AG08396 (cell line): ENCODE data around the gene SH2B3.
A peak's percentile ranks its signal among the peaks of the same experiment; 100 is the strongest.

ENCODE experiments used
- DNase-seq: peaks from one replicate; pipeline ENCODE4 v3.0.0; 2012; ENCODE audit warnings: low spot score, mixed read lengths

The SH2B3 gene

DNA sequence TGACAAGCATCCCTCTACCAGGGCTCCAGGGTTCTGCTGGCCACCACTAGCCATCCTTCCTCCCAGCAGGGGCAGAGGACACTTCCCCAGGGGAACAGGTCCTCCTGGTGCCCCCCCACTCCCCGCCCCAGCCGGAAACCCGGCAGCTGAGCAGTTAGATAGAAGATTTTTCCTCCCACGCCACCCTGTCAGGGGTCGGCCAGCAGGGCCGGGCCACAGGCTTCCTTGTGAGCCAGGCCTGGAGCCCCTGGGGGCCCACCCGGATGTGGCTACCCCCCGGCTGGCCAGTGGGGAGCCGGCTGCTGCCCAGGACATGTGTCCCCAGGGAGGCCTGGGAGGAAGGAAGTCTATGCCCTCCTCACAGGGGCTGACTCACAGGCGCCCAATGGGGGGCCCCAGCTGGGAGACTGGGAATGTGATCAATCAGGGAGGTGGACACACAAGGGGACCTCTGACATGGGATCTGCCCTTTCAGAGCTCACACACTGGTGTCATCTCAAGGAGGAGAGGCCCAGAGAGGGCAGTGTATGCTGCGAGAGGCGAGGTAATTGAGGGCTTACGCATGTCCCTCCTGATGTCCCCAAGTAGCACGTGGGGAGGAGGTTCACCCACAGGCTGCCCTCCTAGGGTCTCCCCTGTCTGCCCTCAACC is 4.2 kb downstream of the SH2B3 start:
- DNase-seq, result no peak

DNA sequence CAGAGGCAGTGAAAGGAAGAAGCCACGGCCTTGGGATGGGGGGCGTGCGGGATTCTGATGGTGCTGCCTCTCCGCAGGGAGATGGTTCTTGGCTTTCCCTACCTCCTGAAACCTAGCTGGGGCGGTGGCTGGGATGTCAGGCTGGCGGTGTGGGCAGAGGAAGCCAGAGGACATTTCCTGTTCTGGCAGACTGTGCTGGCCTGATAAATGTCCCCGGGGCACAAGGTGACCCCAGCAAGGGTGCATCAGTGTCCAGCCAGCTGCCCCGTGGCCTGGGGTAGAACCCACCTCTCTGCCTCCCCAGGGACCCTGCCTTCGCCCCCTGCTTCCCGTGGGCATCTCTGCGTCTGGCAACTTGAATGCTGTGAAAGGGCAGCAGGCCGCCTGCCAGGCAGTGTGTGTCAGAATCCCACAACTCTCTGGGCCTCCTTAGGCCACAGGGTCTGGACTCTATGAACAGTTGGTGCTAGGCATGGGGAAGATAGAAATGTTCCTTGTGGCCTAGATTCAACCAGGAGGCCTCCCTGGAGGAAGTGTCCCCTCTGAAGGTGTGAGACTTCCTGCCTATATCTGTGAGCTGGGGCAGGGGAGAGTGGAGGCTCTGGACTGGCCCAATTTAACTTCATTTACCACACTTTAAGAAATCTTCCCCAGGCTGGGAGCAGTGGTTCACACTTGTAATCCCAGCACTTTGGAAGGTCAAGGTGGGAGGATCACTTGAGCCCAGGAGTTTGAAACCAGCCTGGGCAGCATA is 4.9 kb downstream of the SH2B3 start:
- DNase-seq, result no peak

DNA sequence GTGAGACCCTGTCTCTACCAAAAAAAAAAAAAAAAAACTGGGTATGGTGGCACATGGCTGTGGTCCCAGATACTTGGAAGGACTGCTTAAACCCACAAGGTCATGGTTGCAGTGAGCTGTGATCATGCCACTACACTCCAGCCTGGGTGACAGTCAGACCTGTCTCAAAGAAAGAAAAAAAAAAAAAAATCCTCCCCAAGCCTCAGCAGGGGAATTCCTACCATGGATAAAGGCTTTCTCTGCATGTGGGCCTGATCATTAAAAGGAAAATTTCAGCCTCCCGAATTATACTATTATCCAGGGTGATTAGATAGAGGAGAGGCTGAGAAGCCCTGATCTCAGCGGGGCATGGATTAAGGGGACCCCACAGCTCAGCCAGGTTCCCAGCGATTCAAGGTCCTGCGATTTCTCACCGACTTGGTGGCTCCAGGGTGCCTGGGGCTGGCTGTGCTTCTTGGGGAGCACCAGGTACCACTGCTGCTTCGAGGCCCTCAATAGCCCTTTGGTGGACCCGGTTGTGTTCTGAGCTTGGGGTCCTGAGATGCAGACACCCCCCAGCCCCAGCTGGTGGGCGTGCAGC is 5.6 kb downstream of the SH2B3 start:
- no peak for DNase-seq

DNA sequence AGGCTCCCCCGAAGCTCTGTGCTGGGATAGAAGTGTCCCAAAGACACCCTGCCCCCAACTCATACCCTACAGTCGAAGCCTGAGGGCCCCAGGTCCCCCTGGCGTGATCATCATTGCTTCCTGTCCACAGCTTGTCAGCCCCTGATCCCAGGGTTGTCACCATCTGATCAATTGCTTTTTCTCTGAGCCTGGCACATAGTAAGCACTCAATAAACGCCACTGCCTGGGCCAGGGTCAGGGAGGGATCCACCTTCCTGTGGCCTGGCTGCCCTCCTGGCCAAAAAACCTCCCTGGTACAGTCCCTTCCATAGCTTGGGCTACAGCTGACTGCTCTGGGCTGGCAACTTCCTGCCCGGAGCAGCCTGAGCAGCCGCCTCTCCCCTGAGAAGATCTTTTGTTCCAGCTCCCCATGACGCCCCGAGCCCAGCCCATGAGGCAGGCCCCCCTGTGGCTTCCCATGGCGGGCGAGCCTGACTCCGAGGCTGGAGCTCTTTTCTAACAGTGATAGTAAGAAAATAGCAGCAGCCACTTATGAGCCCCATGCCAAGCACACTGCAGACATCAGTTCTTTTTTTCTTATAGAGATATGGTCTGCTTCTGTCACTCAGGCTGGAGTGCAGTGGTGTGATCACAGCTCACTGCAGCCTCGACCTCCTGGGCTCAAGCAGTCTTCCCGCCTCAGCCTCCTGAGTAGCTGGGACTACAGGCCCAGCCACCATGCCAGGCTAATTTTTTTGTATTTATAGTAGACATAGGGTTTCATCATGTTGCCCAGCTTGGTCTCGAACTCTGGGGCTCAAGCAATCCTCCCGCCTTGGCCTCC is 6.5 kb downstream of the SH2B3 start:
- no peak for DNase-seq

DNA sequence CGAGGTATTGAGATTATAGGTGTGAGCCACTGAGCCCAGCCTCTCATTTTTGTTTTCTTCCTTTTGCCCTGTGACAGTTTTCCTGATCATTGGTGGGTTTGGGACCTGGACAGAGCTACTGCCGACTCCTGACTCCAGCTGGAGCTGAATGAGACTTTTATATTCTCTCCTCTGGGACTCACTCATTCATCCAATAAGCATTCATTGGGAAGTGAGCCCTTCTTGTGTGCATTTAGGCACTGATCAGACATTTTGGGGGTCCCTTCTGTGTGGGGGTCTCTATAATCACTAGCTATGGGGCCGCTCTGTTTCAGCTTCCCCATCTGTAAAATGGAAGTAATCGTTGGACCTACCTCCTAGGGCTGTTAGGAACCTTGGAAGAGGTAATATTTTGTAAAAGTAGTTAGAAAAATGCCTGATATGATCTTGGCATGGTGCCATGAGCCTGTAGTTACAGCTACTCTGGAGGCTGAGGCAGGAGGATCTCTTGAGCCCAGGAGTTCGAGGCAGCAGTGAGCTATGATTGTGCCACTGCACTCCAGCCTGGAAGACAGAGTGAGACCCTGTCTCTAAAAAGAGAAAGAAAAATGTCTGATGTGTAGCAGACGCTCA is 7.2 kb downstream of the SH2B3 start:
- DNase-seq, result no peak

DNA sequence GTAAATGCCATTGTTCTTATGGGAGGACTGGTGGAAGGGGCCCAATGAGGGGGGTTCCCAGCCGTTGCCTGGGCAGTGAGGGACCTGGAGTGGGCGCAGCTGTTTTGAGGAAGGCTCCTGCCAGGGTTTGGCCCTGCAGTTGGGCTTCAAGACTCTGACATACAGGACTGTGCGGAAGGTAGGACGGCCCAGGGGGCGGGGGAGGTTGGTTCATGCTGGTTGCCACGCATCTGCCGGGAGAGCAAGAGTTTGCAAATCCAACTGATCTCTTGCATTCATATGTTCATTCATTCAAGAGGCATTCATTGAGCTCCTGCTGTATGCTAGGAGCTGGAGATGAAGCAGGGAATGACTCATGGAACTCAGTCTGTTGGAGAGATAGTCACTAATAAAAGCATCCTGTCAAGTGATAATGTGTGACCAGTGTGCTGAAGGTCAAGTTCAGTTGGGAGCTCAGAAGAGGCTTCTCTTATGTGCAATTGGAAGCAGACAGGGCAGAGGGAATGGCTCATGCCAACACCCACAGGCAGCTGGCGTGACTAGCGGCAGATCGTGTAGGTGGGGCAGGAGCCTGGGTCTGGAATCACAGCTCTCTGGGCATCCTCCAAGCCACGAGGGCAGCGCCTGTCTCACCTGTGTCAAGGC is 7.8 kb downstream of the SH2B3 start:
- peak; percentile 57 for DNase-seq

DNA sequence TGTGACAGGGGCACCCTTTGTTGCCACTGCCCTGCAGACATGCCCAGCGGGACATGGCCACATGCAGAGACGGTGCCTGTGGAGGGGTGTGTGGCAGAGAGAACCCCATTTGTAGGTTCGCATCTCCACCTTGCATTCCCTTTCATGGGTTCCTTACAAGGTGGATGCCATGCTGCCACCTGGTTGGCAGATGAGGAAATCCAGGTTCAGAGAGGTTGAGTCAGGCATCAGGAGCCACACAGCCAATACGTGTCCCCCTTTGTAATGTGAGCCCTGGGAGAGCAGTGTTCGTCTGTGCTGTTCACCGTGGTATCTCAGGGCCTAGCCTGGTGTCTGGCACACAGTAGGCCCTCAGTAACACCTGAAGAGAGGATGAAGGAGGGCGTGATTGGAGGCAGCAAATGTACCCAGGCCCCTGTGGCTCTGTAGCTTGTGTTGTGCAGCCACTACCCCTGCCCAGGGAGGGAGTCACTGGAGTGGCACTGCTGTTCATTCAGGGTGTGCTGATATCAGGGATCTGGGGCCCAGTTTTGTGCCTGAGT is 9.1 kb downstream of the SH2B3 start:
- DNase-seq, result no peak

DNA sequence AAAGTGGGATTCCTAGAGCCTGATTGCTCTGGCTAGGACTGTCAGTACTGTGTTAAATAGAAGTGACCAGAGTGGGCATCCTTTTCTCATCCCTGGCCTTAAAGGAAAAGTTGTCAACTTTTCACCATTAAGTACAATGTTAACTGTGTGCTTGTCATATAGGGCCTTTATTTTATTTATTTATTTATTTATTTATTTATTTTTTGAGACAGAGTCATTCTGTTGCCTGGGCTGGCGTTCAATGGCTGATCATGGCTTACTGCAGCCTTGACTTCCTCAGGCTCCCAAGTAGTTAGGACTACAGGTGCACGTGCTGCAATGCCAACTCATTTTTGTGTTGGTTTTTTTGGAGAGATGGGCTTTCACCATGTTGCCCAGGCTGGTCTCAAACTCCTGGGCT is 11.6 kb downstream of the SH2B3 start:
- DNase-seq, result no peak

DNA sequence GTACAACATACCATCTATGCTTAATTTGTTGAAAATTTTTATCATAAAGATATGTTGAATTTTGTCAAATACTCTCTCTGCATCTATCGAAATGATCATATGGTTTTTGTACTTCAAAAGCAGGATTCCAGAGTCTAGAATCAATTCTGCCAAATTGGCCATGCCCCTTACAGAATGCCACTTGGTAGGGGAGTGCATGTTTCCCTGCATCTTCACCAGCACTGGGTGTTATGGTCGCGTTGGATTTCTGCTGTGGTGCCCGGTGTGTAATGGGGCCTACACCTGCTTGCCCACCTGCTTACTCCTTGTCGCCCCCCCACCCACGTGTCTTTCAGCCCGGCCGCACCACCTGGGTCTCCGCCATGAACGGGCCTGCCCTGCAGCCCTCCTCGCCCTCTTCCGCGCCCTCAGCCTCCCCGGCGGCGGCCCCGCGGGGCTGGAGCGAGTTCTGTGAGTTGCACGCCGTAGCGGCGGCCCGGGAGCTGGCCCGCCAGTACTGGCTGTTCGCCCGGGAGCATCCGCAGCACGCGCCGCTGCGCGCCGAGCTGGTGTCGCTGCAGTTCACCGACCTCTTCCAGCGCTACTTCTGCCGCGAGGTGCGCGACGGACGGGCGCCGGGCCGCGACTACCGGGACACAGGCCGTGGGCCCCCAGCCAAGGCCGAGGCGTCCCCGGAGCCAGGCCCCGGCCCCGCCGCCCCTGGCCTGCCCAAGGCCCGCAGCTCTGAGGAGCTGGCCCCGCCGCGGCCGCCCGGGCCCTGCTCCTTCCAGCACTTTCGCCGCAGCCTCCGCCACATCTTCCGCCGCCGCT is 12.3 kb downstream of the SH2B3 start:
- no peak for DNase-seq

DNA sequence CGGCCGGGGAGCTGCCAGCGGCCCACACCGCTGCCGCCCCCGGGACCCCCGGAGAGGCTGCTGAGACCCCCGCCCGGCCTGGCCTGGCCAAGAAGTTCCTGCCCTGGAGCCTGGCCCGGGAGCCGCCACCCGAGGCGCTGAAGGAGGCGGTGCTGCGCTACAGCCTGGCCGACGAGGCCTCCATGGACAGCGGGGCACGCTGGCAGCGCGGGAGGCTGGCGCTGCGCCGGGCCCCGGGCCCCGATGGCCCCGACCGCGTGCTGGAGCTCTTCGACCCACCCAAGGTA is 12.8 kb downstream of the SH2B3 start:
- no peak for DNase-seq

DNA sequence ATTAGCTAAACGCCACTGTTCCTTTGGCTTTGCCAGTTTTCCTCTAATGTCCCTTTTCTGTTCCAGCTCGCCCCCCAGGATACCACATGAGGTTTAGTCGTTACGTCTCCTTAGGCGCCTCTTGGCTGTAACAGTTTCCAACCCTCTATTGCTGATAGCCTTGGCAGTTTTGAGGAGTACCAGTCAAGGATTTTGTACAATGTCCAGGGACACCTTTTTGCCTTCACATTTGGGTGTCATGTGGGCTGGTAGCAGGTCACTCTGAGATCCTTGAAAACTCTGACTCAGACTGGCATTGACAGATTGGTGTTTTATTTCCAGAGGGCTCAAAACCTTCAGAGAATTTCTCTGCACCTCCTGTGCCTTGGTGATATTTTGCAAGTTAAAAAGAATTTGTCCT is 14.1 kb downstream of the SH2B3 start:
- DNase-seq, result no peak

DNA sequence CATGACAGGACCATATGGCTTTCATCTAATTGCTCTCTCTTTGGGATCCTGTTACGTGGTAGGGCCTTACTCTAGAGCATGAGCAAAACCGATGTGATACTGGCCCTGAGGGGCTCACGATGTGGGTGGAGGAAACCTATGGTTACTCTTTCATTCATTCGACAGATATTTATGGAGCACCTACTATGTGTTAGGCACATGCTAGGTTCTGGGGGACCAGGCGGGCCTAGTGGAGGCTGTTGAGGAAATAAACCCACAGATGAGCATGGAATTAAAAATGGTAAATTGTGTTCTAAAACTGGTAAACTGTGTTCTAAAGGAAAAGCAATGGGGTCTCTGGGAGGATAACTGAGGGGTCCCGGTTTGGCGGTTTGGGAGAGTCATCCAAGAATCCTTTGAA is 14.8 kb downstream of the SH2B3 start:
- DNase-seq, result no peak

DNA sequence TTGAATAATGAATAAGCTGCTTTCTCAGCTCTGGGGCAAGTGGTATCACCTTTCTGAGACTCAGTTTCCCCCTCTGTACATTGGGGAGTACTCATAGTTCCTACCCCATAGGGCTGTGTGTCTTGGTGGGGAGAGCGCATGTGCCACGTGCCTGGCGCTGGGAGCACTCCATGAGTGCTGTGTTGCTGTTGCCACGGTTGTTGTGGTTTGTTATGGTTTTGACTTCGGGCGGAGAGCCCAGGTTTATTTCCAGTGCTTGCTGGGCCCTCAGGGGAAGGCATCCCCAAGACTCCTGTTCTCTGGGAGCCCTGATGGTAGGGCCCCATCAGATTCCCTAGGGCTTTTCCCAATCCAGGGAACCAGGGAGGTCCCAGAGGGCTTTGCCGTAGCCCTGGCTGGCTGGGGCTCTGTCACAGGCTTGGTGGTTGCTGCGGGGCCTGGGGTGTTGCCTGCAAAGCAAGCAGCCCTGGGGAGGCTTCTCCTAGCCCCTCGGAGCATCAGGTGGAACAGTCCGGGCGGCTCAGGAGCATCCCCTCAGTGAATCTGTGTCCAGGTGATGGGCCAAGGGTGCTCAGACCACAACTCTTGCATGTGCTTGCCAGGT is 18.6 kb downstream of the SH2B3 start:
- no peak for DNase-seq

DNA sequence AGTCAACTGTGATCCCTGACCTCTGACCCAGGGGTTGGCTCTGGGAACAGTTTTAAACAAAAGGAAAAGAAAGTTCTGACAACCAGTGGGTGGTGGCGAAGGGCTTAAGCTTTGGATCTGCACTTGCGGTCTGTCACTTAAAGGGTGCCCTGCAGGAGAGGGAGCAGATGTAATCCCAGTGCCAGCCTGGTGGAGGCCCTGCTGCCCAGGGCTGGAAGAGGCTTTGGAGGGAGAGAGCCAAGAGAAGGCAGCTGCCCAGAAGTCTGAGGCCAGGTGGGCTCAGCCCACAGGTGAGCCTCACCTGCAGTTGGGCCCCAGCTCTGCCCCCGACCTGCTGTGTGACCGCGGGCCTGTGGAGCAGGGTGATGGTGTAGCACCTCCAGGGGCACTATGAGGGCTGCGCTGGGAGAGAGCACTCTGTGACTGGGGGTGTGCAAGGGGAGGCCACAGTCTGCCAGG is 19.1 kb downstream of the SH2B3 start:
- DNase-seq, result no peak

DNA sequence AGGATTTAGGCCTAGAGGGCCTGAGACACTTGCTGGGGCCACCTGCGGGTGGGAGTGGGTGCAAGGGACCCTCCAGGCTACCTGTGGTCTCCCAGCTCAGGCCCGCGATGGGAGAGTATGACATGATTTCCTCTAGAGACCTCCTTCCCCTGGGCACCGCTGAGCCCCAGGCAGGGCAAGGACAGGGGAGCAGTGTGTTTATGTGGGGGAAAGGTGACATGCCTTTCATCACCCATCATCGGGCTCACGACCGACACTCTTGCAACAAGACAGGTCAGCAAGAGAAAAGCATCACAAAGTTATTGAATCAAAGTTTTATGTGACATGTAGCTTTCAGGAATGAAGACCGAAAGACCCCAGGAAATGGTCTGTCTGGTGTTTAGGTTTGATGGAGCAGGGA is 19.9 kb downstream of the SH2B3 start:
- no peak for DNase-seq

DNA sequence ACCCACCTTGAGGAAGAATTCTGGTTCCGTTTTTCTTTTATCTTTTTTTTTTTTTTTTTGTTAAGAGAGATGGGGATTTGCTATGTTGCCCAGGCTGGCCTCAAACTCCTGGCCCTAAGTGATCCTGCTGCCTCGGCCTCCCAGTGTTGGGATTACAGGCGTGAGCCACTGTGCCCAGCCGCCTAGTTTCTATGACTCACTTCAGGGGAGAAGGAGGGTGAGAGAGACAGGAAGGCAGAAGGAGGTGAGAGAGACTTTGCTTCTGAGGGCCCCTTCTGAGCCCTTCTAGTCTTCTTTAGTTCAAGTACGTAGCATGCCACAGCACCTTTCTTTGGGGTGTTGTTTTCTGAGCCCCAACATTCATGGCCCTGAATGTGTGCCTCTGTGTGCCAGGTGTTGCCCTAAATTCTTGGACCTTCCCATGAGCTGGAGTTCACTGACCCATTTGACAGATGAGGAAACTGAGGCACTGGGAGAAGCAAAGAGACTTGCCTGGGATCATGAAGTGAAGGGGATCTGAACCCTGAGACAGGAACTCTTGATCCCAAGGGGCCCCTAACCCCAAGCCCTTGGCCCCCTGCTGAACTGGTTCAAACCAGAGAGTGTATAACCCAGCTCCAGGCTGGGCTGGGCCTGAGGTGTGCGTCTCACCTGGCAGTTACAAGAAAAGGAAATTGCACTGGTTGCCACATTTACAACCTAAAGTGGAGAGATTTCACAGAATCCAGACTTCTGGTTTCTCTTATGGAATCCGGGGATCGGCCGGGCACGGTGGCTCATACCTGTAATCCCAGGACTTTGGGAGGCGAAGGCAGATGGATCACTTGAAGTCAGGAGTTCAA is 20.8 kb downstream of the SH2B3 start:
- DNase-seq, result no peak

DNA sequence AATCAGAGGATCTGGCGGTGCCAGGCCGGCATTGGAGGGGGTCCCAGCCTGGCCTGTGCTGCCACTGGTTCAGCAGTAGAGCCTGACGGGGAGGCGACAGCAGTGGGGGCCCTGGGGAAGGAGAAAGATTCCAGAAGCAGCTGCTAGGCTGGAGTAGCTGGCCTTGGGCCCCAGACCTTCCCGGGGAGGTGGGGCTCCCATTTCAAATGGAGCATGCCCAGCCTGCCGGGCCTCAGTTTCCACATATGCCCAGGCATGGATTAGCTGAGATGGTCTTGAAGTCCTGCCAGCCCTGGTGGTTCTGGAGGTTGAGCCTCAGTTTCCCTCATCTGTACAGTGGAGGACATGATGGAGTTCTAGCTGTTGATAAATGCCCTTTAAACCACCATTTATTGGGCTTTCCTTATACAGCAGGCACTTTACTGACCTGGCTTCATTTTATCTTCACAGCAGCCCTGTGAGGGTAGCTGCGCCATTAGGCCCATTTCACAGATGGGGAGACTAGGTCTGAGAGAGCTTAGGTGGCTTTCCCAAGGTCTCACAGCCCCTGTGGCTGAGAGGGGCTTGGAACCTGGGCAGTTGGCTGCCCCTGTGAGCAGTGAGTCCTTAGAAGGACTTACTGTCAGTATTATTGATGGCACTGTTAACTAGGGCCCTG is 21.8 kb downstream of the SH2B3 start:
- no peak for DNase-seq

DNA sequence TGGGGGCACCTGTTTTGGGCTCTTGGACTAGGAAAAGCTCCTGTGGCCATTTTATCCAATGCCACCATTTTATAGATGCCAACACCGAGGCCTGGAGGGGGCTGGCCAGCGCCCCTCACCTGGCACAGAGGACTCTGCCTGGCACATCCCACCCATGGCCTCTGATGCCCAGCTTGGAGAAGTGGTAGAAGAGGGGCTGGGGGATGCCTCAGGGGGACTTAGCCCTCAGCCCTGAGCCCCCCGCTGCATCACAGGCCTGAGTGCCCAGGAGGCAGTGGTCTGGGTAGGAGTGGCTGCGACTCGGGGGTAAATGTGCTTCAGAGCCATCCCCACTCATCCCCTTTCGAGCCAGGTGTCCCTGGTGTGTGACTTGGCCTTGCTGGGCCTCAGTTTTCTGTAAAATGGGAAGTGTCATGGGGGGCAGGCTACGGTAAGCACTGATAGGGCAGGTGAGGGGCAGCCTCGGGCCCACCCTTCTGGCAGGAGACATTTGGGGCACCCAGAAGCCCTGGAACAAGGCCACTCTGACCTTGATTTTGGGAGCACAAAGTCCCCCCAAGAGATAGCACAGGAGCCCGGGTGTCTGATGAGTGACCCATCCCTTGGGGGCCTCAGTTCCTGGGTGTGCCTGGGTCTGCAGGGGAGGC is 22.5 kb downstream of the SH2B3 start:
- DNase-seq, result no peak
